Stimulated activated CD4-positive, alpha-beta T cell treated with anti-CD3 and anti-CD28 coated beads, Interleukin-1b, Interleukin-23, amount 100 ng/mL, for 48 hours (primary cell): ENCODE measurements around the gene MAML2.

ENCODE experiments used
- DNase-seq: peaks from one replicate; pipeline ENCODE4 v3.0.0-alpha.2; 2020

The MAML2 gene

DNA sequence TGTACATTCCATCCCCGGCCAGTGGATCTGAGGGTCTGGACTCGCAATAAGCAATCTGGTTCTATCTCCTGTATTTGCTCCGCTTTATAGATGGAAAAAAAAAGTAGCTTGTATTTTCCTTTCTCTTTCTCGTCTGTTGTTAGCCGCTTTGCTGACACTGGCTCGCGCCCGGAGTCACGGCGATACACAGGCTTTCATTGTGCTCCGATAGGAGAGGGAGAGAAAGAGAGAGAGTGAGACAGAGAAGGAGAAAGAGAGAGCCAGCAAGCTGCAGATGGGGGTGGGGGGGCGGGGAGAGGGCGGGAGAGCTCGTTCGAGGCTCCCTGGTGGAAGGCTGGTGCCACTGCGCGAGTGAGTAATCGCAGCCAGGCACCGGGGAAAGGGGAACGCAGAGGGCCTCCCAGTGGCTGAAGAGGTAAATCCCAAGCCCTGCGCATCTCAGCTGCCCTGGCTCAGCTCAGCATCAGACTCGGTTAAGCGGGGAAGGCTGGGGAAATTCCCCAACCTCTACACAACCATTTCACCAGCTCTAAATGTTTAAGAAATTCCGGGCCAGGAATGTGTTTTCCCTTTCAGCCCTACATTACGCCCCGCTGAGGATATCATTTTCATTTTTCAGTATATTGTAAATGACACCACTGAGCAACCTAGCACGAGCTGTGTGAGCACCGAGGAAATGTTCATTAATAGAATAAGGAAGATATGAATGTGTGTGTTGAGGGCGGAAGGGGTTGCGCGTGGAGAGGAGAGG is at the start of gene MAML2:
TSS of gene MAML2 (minus strand) at position 235 of the 751 bp plus-strand sequence. CDS start 1,300 bp downstream, outside the sequence.
- peak; percentile 94 for DNase-seq

- no peak for DNase-seq
Observed at GRCh38 chr11:96391698-96392307, 48.8 kb upstream of the MAML2 start.

DNA sequence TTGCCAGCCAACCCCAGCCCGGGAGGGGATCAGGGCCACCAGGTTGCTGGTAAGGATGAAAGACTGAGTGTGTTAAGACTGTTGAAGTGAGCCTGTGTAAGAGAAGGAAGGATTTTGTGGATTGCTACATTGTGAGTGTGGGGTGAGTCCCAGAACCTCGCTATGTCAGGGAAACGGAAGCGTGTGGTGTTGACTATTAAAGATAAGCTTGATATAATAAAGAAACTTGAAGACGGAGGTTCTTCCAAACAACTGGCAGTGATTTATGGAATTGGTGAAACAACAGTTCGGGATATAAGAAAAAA is 47.4 kb upstream of the MAML2 start:
- no peak for DNase-seq

DNA sequence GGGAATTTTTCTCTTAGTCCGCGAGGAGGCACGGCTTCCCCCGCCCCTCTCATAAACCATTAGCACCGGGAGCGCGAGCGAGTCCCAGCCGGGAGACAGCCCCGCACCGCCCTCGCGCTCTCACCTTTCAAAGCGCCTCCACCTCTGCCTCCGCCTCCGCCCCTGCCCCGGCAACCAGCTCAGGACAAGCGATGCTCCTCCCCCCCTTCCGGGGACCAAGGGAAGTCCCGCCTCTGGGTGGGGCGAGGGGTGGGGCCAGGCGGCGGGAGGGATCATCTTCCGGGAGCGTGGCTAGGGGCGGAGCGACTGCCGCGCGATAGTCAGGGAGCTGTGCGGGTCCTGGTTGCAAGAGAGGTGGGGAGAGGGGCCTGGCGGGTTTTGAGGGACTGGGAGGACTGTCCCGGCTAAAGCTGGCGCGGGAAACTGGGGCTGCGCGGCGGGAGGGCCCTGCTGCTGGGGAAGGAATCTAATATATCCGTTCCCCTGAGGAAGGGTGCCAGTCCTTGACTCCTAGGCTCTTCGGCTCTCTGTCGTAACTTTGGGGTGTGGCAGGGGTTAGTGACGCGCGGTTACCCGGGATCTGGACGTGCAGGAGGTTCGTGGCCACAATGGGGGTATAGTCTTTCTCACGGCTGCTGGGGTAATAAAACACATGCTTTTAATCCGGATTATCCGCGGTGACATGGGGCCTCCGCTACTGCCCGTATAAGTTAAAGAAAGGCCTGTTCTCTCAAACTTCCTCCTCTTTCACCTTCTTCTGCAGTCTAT is 46.9 kb upstream of the MAML2 start, which contains the start of the genes CCDC82 and JRKL:
TSS of gene CCDC82 (minus strand) at position 193 of the 768 bp plus-strand sequence. CDS start 5,165 bp downstream, outside the sequence.
TSS of gene JRKL (plus strand) at position 294 of the 768 bp plus-strand sequence. CDS start 637 bp downstream, outside the sequence.
- peak; percentile 98 for DNase-seq

GRCh38 chr11:96388891-96389719 is 46.1 kb upstream of the MAML2 start:
- no peak for DNase-seq

GRCh38 chr11:96385187-96385586 is 42.2 kb upstream of the MAML2 start:
- no peak for DNase-seq

DNA sequence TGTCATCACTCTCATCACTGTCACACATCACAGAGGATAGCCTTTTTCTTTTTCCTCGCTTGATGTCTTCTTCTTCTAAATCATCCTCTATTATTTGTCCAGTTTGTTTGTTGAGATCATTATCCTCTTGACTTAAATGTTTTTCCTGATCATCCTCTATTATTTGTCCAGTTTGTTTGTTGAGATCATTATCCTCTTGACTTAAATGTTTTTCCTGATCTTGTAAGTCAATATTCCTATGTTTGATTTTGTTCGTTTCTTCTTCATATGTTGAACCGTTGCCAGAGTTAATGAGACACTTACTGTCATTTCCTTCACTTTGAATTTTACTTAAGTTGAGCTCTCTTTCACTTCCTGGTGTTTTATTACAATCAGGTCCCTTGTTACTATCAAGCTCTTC is 41.2 kb upstream of the MAML2 start:
- DNase-seq, result no peak

- DNase-seq, result no peak
Observed at GRCh38 chr11:96376796-96377195, 33.8 kb upstream of the MAML2 start.

DNA sequence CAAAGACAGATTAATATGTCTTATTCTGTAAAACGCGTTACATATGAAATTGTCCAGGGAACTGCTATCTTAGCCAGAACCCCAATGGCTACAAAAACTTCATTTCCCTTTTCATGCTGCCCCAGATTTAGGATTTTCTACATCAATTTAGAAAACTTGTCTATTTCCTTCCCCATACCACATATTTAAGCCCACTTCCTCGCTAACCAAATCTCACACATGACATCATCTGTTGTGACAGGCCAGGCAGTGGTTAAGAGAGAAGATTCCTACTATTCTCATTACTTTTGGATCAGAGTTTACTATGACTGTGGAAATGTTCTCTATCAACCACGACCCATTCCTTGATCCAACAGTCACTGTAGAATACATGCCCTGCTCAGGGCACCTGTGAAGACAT is 30.8 kb upstream of the MAML2 start:
- no peak for DNase-seq

DNA sequence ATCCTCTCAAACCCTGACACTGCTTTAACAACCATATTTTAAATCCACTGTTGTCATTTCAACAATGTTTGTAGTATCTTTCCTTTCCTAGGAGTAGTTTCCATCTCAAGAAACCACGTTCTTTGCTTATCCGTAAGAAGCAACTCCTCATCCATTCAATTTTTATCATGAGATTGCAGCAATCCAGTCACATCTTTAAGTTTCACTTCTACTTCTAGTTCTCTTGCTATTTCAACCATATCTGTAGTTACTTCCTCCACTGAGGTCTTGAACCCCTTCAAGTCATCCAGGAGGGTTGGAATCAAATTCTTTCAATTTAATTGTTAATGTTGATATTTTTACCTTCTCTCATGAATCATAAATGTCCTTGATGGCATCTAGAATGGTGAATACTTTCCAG is 24.3 kb upstream of the MAML2 start:
- DNase-seq, result no peak

GRCh38 chr11:96366024-96366423 is 23.0 kb upstream of the MAML2 start:
- no peak for DNase-seq

DNA sequence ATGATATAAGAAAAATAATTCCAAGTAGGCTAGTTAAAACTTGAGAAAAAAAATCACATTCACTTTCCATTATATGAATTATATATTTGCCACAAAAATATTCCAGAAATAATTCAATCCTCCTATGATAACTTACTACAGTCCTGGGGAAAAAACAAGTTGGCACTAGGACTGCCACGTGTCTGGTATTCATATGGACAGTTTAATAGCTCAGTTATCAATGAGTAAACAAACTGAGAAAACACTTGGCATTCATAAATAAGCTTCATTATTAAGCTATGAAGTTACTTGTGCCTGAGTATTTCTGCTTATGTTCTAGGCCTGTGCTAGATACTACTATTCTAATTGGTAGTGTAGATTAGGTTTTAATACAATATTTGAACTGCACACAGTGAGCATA is 22.5 kb upstream of the MAML2 start:
- DNase-seq, result no peak

DNA sequence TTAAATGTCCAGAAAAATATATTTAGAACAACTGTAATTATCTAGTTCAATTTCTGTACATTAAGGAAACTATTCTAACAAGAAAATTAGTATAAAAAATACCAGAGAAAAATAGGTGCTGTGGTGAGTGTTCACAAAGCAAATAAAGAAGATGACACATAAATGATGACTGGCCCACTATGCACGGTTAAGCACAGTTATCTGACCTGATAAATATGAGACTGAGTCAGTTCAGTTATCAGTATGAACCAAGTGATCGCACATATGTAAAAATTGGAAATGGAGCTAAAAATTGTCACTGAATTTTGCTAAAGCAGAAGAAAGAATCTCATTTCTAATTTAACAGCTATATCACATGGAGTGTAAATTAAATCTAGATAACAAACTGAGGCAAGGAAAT is 18.8 kb upstream of the MAML2 start:
- no peak for DNase-seq

DNA sequence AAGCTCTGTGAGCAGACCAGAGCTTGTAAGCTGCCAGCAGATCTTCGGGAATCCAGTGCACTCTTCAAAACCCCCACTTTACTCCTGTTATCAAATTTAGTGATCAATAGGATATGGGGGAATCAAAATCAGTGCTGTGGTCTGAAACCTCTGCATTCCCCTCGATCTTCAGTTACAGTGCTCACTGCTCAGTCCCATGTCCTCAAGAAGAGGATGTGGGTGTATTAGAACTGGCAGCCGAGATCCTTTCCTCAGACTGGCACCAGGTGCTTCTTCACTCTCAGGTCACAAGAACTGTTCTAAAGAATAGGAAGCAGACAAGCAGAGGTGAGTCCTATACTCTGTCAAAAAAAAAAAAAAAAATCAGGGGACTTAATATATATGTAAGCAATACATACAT is 15.3 kb upstream of the MAML2 start:
- DNase-seq, result no peak

DNA sequence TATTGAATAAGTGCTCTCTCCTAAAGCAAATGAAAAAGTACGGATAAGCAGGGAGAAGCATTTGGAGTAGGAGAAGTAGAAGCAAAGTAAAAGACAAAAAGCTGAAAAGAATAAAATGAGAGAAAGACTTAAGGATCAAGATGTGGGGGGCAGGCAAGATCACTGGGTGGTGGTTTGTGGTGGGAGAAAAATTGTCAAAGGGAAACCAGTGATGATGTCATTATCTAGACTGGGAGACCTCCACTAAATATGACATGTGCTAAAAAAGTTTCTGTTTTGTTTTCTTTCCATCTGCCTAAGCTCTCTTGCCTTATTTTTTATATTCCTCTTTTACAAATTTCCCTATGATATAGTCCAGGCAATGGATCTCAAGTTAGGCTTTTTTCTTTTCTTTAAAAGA is 14.8 kb upstream of the MAML2 start:
- DNase-seq, result no peak

DNA sequence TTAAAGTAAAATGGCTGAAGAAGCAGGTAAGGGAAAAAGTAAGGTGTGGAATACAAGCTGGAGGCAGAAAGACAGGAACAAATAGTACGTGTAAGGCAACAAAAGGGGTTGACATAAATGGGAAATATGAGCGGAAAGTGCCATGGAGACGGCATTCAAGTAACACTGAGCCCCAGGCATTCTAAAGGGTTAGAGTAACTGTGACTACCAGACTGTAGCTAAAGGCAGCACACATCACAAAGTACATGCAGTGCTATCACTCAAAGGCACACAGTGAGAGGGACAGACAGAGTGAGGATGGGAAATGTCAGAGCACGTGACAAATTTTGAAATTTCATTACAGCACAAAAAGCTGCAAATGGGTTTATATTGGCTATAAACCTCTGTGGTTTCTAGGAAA is 13.9 kb upstream of the MAML2 start:
- no peak for DNase-seq

GRCh38 chr11:96342014-96342960 is 708 bp downstream of the MAML2 start:
- no peak for DNase-seq

- DNase-seq, result peak; percentile 69
Observed at GRCh38 chr11:96341211-96342013, 1.6 kb downstream of the MAML2 start.

GRCh38 chr11:96340555-96340885 is 2.5 kb downstream of the MAML2 start:
- no peak for DNase-seq

DNA sequence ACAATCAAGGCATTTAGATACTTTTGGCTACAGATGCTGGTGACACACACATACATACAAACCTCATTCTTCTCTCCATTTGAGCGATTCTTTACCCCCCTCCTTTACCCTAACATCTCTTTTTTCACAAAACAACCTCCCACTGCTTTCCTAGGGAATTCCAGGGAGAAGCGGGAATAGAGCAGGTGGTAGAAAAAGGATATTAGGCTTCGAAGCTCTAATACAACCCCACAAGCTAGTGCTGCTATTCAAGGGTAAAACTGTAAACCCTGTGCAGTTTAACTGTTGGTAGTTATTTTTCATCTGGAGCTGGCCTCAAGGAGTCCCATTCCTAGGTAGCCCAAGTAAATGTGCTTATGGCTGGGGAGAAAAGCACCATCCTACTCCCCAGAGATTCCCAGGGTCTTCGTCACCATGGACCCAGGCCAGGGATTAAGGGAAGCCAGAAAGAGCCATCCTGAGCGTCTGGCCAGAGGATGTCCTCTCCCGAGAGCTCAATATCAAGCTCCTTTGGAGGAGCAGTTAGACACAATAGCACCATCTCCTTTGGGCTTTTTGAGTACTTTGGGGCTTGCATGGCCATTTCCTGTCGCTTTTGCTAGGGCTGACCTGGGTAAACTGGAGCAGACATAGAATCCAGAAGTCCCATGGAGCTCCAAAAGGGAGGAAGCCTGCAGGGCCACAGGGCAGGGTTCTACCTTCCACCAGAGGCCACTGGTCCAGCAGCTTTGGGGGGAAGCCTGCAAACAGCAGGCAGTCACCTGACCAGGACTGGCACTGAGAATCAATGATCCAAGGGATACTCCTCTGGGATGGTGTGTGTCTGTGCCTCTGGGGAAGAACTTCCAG is 3.1 kb downstream of the MAML2 start:
- DNase-seq, result no peak
